HG02763 (cell line): ENCODE data around the gene RBM17.
"Not testable (repeated sequence)": the region's sequence is repeated elsewhere in the genome, so short reads cannot be mapped to it uniquely, and the experiment has no call there.

Source experiments
- ATAC-seq: cut with Tn5 transposase; IDR thresholded peaks from one replicate; pipeline ENCODE4 v1.9.1; 2021; ENCODE audit warnings: mild to moderate bottlenecking, moderate library complexity; ENCODE audit not compliant: unreplicated experiment

Gene RBM17

DNA sequence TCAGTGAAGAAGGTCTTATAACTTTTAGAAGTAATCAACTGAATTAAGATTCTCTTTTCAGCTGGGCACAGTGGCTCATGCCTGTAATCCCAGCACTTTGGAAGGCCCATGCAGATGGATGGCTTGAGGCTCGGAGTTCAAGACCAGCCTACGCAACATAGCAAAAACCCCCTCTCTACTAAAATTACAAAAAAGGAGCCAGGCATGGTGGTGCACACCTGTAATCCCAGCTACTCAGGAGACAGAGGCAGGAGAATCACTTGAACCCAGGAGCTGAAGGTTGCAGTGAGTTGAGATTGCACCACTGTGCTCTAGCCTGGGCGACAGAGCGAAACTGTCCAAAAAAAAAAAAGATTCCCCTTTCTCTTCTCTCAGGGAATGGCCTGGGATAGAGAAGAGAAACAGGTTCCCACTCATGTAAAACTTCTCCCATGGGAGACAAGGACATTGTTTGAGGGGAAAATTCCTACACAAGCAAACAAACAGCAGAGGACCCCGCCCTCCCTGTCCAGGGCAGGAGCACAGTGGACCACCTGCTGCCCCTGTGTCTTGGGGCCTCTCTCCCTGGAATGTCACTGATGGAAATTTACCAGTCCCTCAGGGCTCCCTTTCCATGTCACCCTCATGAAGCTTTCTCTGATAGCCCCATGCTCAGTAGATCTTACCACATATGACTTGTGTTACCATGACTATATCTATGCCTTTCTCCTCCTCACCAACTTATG is 32.3 kb upstream of the RBM17 start:
- no peak for ATAC-seq

DNA sequence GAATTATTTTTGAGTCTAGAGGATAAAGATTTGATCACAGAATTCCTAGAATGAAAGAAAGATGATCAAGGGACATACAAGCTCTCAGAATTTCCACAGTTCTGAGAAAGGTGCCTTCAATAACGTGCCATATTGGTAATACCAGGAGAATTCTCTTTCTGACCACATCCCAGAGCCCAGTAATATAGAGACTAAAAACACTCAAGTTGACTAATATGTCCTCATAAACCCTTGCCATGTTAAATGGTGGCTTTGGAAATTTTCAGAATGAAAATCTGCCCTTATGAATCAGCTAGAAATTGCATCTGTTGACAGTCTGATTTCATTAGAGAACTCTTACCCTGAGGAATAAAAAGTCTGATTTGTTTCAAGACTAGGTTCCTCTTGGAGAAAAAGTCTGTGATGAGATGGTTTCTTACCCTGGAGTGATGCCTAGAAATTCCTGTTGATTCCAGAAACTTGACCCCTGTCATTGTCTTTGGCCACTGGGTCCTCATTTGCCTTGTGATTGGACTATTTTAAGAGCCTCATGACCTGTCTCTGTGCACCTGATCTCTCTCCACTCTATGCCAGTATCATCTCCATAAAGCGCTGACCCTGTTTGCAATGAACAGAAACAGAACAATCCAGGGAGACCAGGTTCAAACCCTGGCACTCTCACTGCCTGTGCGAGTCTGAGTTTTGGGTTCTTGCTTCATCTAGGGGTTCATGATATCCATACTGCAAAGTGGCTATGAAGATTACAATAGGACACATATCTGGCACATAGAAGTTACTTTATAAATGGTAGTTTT is 30.0 kb upstream of the RBM17 start:
- no peak for ATAC-seq

DNA sequence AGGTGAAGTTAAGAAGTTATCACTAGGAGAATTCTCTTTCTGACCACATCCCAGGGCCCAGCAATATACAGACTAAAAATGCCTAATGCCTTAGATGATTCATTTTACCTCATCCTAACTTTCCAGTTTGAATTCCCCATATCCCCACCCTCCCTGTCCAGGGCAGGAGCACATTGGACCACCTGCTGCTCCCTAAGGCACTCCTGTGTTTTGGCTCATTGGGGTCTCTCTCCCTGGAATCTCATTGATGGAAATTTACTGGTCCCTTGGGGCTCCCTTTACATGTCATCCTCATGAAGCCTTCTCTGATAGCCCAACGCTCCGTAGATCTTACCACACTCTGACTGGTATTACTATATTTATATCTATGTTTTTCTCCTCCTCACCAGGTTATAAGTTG is 29.3 kb upstream of the RBM17 start:
- ATAC-seq: no peak

DNA sequence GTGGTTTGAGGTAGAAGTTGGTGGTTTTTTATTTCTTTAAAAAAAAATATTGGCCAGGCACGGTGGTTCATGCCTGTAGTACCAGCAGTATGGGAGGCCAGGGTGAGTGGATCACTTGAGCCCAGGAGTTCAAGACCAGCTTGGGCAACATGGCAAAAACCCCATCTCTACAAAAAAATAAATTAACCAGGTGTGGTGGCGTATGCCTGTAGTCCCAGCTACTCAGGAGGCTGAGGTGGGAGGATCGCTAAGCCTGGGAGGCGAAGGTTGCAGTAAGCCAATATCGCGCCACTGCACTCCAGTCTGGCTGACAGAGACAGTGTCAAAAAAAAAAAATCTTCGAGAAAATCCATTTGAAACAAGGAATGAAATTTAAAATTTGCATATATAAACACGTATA is 27.8 kb upstream of the RBM17 start:
- ATAC-seq: no peak

- ATAC-seq: no peak
Observed at GRCh38 chr10:6062101-6062771, 26.6 kb upstream of the RBM17 start, which contains the start of gene IL2RA. Gene IL2RA, minus strand, starts transcription at chr10:6062367. Its CDS starts 216 bp downstream, at chr10:6062151.

GRCh38 chr10:6064119-6064518 is 24.7 kb upstream of the RBM17 start:
- ATAC-seq: no peak

- not testable (repeated sequence) for ATAC-seq
Observed at GRCh38 chr10:6064726-6065125, 24.1 kb upstream of the RBM17 start.

DNA sequence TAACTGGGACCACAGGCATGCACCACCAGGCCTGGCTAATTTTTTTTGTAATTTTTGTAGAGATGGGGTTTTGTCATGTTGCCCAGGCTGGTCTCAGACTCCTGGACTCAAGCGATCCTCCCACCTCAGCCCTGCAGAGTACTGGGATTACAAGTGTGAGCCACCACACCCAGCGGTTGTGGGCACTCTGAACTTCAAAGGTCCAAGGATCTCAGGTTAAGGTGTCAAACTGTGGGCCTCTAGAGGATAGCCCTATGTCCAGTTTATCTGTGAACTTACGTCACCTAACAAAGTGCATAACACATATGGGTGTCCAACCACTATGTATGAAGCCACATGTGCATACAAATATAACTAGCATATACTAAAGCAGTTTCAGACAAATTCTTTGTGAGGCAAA is 23.4 kb upstream of the RBM17 start:
- no peak for ATAC-seq

GRCh38 chr10:6065835-6066234 is 23.0 kb upstream of the RBM17 start:
- no peak for ATAC-seq

GRCh38 chr10:6067457-6067856 is 21.4 kb upstream of the RBM17 start:
- no peak for ATAC-seq

- ATAC-seq: no peak
Observed at GRCh38 chr10:6068006-6068405, 20.8 kb upstream of the RBM17 start.

DNA sequence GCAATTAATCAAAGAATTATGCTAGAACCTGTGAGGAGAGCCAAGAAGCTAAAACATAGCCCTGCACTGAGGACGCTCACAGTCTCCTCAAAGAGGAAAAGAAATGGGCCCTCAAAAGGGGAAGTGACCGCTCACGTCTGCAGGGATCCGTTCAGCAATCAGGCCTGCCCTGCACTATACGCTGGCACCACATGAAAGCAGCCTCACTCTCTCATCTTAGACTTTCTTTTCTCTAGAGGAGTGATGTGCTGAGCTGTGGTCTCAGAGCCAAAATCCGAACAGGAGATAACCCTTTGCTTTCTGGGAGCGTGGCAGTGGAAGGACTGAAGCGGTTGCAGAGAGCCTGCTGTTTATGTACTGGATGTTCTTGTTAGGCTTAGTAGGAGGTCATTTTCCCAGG is 20.4 kb upstream of the RBM17 start:
- ATAC-seq: peak; percentile 47

DNA sequence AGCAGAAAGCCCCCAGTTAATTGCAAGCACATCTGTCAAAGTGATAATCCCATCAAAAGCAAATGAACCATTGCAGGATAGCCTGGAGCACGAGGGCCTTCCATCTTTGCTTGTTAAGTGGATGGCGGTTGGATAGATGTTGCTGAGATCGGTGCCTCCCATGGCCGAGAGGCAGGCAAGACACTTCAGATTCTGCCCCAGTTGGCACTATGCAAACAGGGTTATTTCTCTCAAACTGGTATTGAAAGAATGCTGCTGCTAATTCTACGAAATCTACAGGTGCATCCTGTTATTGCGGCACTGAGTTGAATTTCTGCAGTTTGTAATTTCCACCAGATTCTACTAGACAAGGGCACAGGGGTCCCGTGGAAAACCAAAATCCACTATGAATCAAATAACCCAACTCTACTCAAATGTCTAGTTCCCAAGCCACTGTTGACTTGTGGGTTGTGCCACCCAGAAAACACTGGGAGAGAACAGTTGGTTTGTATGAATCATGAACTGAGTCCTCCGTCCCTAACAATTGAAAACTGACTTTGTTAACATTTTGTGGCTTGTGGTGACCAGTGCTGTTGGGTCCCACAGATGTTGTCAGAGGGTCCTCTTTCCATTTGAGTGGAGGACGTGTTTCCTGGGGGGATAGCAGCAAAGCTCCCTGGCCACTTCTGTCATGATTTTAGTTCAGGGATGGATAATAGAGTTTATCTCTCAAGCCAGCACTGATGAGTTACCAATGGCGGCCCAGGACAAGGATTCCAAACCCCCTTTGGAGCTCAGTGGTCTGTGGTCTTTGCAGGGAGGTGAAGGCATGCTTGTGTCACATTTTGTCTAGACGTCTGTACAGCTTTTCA is 19.5 kb upstream of the RBM17 start:
- ATAC-seq: no peak

DNA sequence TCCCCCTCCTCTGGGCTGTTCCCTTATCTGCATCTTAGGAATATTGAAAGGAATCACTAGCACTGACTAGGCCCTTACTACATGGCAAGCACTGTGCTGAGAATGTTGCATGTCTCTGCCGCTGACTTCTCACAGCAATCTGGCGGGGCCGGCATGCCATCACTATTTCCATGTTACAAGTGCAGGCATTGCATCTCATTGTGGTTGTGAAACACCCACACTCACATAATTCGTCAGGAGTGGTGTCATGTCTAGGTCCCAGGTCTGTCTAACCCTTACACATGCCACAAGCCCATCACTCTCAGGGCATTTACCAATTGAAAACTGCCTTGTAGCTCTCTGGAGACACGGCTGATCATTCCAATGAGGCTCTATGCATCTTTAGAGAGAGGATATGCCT is 18.2 kb upstream of the RBM17 start:
- ATAC-seq: no peak

- no peak for ATAC-seq
Observed at GRCh38 chr10:6071181-6072175, 17.4 kb upstream of the RBM17 start.

DNA sequence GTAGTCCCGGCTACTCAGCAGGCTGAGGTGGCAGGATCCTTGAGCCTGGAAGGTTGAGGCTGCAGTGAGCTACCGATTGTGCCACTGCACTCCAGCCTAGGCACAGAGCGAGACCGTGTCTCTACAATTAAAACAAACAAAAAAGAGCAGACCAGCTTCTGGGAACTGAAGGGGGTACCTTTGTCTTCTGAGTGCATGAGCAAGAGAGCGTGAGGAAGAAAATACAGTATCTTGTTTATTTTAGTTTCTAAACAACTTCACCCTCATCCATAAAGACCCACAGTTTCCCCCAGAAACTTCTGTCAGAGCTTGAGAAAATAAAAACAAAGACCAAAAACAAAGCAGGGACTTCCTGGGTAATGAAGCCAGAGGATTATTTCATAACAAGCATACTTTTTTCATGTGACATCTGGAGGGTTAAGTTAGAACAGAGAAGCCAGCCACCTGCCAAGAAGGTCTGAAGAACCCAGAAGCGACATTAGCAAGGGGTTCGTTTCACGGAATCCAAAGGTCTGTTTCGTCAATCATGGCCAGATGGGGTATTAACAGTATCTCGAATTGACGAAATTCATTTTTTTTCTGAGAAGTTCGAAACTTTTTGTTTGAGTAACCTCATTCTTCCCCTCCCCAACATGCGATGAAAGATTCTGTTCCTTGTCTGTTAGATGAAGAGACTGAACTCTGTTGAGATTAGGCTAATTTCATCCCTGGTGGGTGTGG is 16.5 kb upstream of the RBM17 start:
- ATAC-seq: peak; percentile 47

DNA sequence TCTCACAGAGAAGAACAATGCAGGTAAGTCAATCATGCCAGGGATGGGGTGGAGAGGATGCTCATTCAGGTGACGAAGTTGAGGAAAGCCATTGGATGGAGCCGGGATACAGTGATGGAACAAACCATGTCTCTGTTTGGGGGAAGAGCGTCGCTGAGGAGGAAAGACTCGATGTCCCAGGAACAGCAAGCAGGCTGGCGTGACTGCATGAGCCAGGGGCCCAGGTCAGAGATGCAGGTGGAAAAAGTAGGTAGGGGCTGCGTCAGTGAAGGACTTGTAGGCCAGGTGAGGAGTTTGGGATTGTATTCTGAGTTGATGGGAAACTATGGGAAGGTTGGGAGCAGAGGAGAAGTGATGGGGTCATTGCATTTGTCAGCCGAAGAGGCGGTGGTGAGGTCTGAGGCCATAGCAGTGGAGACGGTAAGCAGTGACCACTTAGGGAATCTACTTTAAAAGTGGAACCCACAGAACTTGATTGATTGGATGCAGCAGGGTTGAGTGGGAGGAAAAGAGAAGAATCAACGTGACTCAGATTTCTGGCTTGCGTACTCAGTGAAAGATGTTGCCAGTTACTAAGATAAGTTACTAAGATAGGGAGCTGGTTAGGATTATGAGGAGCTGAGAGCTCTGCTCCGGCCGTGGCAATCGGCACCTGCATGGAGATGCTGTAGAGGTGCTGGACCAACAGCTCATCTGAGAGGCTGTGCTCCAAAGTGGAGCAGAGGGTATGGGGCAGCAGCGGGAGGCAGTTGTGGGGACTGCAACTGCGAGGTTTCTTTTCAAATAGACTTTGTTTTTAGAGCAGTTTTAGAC is 14.1 kb upstream of the RBM17 start:
- ATAC-seq: no peak

DNA sequence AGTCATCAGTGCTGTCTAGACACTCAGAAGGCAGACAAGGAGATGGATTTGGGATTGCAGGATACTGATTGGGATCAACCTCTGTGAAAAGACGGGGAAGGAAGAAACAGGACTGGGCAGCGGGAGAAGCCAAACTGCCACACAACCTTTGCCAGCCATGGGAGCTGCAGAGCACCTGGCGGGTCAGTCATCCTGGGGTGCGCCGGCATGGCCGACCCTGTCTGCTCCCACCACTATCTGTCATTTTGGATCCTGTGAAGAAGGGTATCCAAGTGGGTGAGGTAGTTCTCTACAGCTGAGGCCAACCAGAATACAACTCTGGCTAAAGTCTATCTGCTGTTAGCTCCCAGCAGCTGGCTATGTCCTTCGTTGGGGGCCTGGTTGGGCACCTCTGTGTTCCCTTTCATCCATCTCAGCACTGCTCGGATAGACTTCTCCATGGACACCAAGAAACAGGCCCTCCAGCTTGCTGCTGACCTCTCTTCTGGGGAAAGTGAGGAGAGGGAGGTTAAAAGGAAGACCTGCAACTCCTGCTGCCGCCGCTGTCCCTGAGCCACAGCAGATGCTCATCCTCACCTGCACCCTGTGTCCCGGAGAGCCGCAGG is 11.7 kb upstream of the RBM17 start:
- ATAC-seq: no peak
